AG04450 (cell line): ENCODE results near the gene ACVR2A. TPM values are rescaled to one million over a fixed set of nuclear protein-coding genes. Genes with fewer than 3 reads are reported as not detected.

Experiments used
- CTCF ChIA-PET: fragments of 300-600, 350-600 bp; formaldehyde crosslinking; extraction: SDS; loops from one replicate; lab custom pipeline; 2022; ENCODE audit warnings: antibody characterized with exemption, inconsistent platforms; lab: Charles Lee
- POLR2A ChIA-PET: fragments of 350-600 bp; formaldehyde crosslinking; extraction: SDS; loops from one replicate; lab custom pipeline; 2021; ENCODE audit warnings: antibody characterized with exemption, inconsistent platforms; lab: Yijun Ruan, JAX
- DNase-seq: peaks from one replicate; pipeline ENCODE4 v3.0.0-alpha.2; 2011; ENCODE audit warnings: low read depth, low spot score
- H3K27ac ChIP-seq: one replicate; pipeline ENCODE4 v1.5.1; 2012; ENCODE audit warnings: low read depth, low read length, control low read depth
- H3K27me3 ChIP-seq: one replicate; pipeline ENCODE4 v1.6.0; 2012; ENCODE audit warnings: low read length; ENCODE audit not compliant: control insufficient read depth, insufficient read depth
- H3K4me3 ChIP-seq: 2 replicates; pipeline ENCODE4 v1.5.1; 2011; ENCODE audit warnings: mild to moderate bottlenecking, low read depth, low read length, control low read depth
- H3K9me3 ChIP-seq: 2 replicates; pipeline ENCODE4 v1.5.1; 2012; ENCODE audit warnings: low read length; ENCODE audit not compliant: control insufficient read depth, insufficient read depth
- CTCF ChIP-seq: IDR thresholded peaks from 2 replicates; pipeline ENCODE4 v1.5.1; 2011; ENCODE audit warnings: low read depth, low read length, control low read depth, inconsistent platforms
- polyA plus RNA-seq: library from polyadenylated mRNA; depleted of rRNA; stranded (reverse); fragments of >200 nt; gene quantifications from 2 replicates; pipeline ENCODE4 v1.2.3, GENCODE V29; 2011

Gene ACVR2A
- polyA plus RNA-seq, 1 experiment, result 5.1 TPM

DNA sequence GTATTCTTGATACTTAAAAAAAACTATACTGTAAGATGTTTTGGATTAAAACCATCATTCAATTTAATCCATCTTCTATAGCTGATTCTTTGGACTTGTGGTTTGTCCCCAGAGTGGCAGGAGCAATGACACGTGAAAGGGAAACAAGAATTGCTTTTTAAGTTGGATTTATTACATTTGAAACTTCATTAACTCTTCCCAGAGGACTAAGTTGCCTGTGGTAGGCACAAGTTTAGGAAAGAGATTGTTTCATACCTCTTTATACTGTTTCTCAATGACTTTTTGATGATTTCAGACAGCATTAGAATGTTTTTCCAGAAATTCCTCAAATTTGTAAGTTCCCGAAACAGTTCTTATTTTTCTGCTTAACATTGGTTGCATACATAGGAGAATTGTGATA lies 41.3 kb downstream of the ACVR2A start:
- Histone ChIP-seq H3K27ac (no peak overlapping the region), H3K4me3 (no peak overlapping the region), H3K9me3 (no peaks in the 10 kb centered on the region), H3K27me3 (no peaks in the 10 kb centered on the region)
- no peak for DNase-seq
- no peak for TF ChIP-seq CTCF
- ChIA-PET POLR2A (no interaction called here), CTCF (interaction anchor here (1.1 to 4.3 kb wide), 3 partner anchors 24 to 803 kb away, joined by 3 to 13 read pairs (median 7); no protein-coding TSS in a partner anchor)

DNA sequence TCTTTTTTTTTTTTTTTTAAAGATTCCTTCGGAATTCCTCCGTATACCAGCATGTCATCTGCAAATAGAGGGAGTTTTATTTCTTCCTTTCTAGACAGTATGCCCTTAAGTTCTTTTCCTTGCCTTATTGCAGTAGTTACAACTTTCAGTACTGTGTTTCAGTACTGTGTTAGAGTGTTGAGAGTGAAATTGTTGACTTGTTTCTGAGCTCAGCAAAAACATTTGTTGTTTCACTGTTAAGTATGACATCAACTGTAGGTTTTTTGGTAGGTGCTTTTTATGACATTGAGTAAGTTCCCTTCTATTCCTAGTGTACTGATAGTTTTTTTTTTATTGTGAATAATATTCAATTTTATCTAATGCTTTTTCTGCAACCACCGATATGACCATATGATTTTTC lies 43.9 kb downstream of the ACVR2A start:
- ChIA-PET POLR2A (no interaction called here), CTCF (interaction anchor here (0.7 kb wide), 1 partner anchor 12 kb away, joined by 3 read pairs; no protein-coding TSS in a partner anchor)
- Histone ChIP-seq H3K27ac (no peak overlapping the region), H3K9me3 (no peaks in the 10 kb centered on the region), H3K4me3 (no peak overlapping the region), H3K27me3 (no peaks in the 10 kb centered on the region)
- DNase-seq, result no peak
- no peak for TF ChIP-seq CTCF

DNA sequence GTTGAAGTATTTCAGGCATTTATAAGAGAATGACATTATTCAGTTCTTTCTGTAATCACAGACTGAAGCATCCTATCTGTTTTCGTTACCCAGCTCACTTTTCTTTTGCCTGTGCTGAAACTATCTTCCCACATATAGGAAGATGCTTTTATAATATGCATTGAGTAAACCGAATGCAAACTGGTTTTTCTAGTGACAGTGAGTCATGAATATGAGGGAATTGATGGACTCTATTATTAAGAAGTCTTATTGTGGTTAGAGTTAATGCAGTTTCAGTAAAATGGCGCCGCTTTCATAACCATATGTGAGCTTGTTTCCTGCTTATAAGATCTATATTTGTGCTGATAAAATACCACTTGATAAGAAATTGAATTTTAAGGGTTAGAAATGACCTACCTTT lies 59.2 kb downstream of the ACVR2A start:
- no peak overlapping the region for H3K27ac ChIP-seq
- POLR2A ChIA-PET, result no interaction called here
- DNase-seq, result no peak
- H3K4me3 ChIP-seq, result no peak overlapping the region
- CTCF ChIA-PET, result interaction anchor here (1.3 kb wide), 1 partner anchor 977 kb away, joined by 3 read pairs; no protein-coding TSS in a partner anchor
- no peaks in the 10 kb centered on the region for H3K27me3 ChIP-seq
- H3K9me3 ChIP-seq, result no peaks in the 10 kb centered on the region
- no peak for TF ChIP-seq CTCF

GRCh38 chr2:147909178-147909577 lies 64.3 kb downstream of the ACVR2A start:
- TF ChIP-seq CTCF, result no peak
- ChIA-PET POLR2A (no interaction called here), CTCF (interaction anchor here (0.6 to 5.7 kb wide), 9 partner anchors 8 to 1175 kb away, joined by 3 to 71 read pairs (median 5); no protein-coding TSS in a partner anchor)
- H3K27me3 ChIP-seq, result no peaks in the 10 kb centered on the region
- H3K9me3 ChIP-seq, result no peaks in the 10 kb centered on the region
- H3K4me3 ChIP-seq, result no peak overlapping the region
- no peak for DNase-seq
- H3K27ac ChIP-seq, result no peak overlapping the region

- ChIA-PET POLR2A (no interaction called here), CTCF (interaction anchor here (0.6 to 5.7 kb wide), 23 partner anchors 8 to 1179 kb away, joined by 3 to 71 read pairs (median 4); no protein-coding TSS in a partner anchor)
- peak; percentile 46 for DNase-seq
- no peaks in the 10 kb centered on the region for H3K9me3 ChIP-seq
- no peak overlapping the region for H3K27ac ChIP-seq
- peak; percentile 70 for TF ChIP-seq CTCF
- no peak overlapping the region for H3K4me3 ChIP-seq
- H3K27me3 ChIP-seq, result no peaks in the 10 kb centered on the region
Measured at GRCh38 chr2:147910990-147911473, 66.2 kb downstream of the ACVR2A start.
